Kidney epithelial cell (primary cell): ENCODE results near the gene CORO6. TPM values are rescaled to one million over a fixed set of nuclear protein-coding genes. Genes with fewer than 3 reads are reported as not detected.

Experiments used
- DNase-seq: peaks from one replicate; pipeline ENCODE4 v3.0.0-alpha.2; 2010; ENCODE audit warnings: low read depth
- H3K27me3 ChIP-seq: 2 replicates; pipeline ENCODE4 v1.6.0; 2011; ENCODE audit warnings: low read length; ENCODE audit not compliant: control insufficient read depth, insufficient read depth
- H3K36me3 ChIP-seq: 2 replicates; pipeline ENCODE4 v1.5.1; 2011; ENCODE audit warnings: low read length; ENCODE audit not compliant: control insufficient read depth, insufficient read depth
- H3K4me3 ChIP-seq: 2 replicates; pipeline ENCODE4 v1.5.1; 2011; ENCODE audit warnings: low read depth, mild to moderate bottlenecking, control low read depth, low read length
- CTCF ChIP-seq: IDR thresholded peaks from 2 replicates; pipeline ENCODE4 v1.5.1; 2011; ENCODE audit warnings: mild to moderate bottlenecking, moderate library complexity, low read length, control low read depth, inconsistent platforms; ENCODE audit not compliant: insufficient read depth, poor library complexity, severe bottlenecking
- total RNA-seq: library from RNA; depleted of rRNA; stranded (reverse); fragments of >200 nt; gene quantifications from 2 replicates; pipeline ENCODE4 v1.2.3, GENCODE V29; 2015

CORO6 gene
- total RNA-seq, 1 donor from 2014 or later: 2.2 TPM

DNA sequence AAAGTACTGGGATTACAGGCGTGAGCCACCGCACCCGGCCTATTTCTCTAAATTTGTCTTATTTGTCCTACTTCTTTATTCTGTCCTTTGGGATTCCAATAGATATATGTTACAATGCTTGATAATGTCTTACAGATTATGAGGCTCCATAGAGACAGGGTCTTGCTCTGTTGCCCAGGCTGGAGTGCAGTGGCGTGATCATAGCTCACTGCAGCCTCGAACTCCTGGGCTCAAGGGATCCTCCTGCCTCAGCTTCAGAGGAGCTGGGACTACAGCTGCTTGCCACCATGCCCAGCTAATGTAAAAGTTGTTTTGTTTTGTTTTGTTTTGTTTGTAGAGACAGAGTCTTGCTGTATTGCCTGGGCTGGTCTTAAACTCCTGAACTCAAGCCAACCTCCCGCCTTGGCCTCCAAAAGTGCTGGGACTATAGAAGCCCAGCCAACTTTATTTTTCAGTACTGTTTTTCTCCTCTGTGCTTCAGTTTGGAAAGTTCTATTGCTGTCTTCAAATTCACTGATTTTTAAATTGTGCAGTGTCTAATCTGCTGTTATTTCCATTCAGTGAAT lies 19.5 kb downstream of the CORO6 start:
- no peak for TF ChIP-seq CTCF
- H3K4me3 ChIP-seq: no peak overlapping the region
- no peaks in the 10 kb centered on the region for H3K27me3 ChIP-seq

GRCh38 chr17:29597361-29598172 lies 25.1 kb downstream of the CORO6 start:
- Histone ChIP-seq H3K4me3 (no peak overlapping the region), H3K36me3 (no peaks in the 10 kb centered on the region), H3K27me3 (no peaks in the 10 kb centered on the region)
- TF ChIP-seq CTCF: no peak
- no peak for DNase-seq

More for the DNA sequence above, 19.5 kb downstream of the CORO6 start:
- DNase-seq: no peak
- H3K36me3 ChIP-seq: no peaks in the 10 kb centered on the region

DNA sequence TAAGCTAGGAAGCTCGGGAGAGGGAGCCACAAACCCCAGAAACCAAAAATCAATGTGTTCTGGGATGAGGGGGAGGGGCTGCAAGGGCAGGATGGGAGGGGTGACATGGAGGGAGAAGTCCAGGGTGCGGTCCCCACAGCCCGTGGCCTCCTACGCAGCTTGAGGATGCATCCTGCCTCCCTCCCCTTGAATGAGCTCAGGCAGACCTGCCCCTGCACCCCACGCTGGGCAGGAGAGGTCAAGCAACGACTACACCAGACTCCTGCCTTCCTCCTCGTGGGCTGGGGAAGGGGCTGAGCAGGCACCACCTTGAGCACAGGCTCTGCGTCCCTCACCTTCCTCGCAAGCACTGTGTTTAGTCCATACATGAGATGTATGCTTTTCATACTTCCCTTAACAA lies 25.9 kb downstream of the CORO6 start:
- Histone ChIP-seq H3K36me3 (no peaks in the 10 kb centered on the region), H3K4me3 (no peak overlapping the region), H3K27me3 (no peaks in the 10 kb centered on the region)
- no peak for DNase-seq
- no peak for TF ChIP-seq CTCF

DNA sequence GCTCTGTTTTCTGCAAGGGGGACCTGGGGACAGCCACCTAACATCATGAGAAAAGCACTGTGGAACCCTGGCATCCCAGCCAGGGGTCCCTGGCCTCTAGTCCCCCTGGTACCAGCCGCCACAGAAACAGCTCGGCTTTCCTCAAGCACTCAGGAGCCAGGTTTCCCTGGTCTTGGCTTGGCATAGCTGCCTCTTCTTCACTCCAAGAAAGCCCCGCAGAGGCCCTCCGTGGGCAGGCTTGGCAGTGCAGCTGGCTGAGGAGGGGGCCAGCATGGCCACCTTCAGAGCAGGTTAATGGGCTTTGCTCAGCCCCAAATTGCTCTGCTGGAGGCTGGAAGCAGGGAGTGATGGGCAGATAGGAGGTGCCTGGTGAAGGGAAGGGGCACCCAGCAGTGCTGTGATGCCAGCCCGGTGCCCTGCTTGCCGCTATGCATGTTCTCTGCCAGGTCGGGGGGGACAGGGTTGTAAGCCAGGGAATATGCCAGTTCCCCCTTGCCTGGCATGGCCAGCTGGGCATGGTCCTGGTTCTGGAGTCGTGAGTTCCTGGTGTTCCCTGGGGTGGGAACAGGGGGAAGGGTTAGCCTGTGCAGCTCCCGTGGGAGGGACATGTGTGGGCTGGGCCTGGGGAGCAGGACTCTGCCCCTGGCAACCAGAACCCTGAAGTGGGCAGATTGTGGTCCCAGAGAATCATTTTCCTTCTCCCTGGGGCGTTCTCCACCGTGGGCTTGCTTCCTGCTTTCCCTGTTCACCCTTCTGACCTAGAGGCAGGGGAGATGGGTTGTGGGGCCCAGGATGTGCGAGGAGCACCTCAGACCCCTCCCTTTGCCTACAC lies 26.6 kb downstream of the CORO6 start:
- Histone ChIP-seq H3K36me3 (no peaks in the 10 kb centered on the region), H3K4me3 (no peak overlapping the region), H3K27me3 (no peaks in the 10 kb centered on the region)
- no peak for DNase-seq
- no peak for TF ChIP-seq CTCF

DNA sequence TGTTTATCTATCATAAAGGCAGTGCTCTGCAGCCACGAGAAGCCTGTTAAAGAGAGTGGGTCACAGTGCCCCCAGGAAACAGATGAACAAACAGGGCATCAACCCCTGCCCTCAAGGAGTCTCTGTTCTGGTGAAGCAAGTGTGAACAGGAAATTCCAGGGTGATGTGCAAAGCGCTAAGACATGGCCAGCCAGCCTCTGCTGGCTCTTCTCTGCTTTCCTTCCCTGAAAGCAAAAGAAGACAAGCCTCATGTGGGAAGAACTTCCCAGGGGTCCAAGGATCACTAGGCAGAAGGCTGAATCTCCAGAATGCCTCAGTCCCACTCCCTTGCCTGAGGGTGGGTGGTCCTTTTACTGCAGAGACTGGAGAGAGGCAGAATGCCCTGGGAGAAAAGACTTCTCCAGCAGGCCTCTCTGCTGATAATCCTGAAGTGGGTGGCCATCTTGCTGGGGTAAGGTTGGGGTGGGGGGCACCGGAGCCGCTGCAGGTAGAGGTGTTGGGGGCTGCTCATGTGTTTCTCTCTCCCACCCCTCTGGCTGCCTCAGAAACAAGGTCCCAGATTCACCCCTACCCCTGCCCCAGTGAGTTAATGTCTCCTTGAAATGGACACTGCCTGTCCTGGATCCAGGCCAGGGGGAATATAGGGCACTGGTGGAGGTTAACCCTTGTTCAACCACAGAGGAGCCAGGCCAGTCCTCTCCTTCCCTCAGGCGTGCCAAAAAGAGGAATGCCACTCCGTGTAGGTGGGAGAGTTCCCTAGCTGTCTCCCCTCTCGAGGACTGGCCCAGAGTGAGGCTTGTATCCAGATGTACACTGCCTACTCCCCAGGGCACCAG lies 27.4 kb downstream of the CORO6 start:
- no peak for DNase-seq
- H3K36me3 ChIP-seq: no peaks in the 10 kb centered on the region
- H3K27me3 ChIP-seq: no peaks in the 10 kb centered on the region
- no peak for TF ChIP-seq CTCF
- H3K4me3 ChIP-seq: no peak overlapping the region
